ENCODE measurements around the gene TRIM47. TPM values are rescaled to one million over a fixed set of nuclear protein-coding genes. Genes with fewer than 3 reads are reported as not detected.
A peak's percentile ranks its signal among the peaks of the same experiment; 100 is the strongest.

Gene TRIM47
- total and polyA plus RNA-seq, 2 of the 13 experiments (the other 11 are each of a cell fraction or from before 2014, with no cell fraction given): 33.5 to 82.0 TPM

DNA sequence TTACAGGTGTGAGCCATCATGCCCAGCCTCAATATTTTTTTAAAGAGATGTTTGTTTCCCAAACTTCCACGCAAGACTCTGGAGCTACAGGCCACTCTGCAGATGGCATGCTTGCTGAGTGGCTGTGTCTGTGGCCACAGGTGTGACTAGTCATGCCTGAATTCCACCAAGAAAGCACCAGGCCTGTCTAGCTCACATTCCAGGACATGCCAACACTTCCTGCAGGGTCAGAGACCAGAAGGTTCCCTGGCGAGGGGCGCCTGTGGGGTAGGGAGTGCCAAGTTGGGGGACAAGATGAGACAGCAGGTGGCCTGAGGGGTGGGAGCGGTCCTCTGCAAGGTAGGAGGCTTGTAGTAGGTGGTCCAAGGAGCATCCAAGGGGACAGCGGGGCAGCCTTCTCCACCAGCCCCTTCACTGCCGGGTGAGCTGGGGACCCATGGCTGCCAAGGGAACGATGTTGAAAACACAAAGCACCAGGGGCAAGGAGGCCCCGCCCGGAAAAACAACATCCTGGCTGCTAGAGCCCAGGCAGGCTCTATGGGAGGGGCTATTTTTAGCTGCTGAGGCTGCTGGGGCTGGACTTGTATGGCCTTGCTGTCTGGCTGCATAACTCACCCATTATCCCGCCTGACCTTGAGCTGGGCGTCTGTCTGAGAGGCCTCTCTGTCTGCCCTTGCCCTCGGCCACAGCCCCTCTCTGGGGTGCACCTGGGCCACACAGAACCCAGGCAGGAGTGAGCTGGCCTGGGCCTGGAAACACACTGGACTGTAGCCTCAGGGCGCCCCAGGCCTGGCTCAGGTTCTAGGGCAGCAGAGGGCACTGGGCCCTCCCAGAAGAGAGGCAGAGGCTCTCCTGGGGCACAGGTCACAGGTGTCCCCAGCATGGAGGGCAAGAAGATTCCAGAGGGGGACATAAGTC, 5.7 kb downstream of the TRIM47 start (continued):
- TF ChIP-seq KLF16 (CRISPR knock-in tag; IDR thresholded peaks at IDR 0.05) (peak; percentile 24 to 89; a peak in 2 of 4 replicates), ZNF335 (CRISPR knock-in tag; IDR thresholded peaks at IDR 0.05) (peak; percentile 91), DNMT1 (CRISPR knock-in tag; IDR thresholded peaks at IDR 0.05) (0 out of 2 replicates have a peak, but pooled peaks have one; percentile 22), ZNF780A (CRISPR knock-in tag; IDR thresholded peaks at IDR 0.05) (no peak), SRY (CRISPR knock-in tag; IDR thresholded peaks at IDR 0.05) (peak; percentile 51; the same call in 1 of the 2 replicates), SAP130 (CRISPR knock-in tag; IDR thresholded peaks at IDR 0.05; ENCODE audit: low read depth) (peak; percentile 96), ZNF567 (CRISPR knock-in tag; IDR thresholded peaks at IDR 0.05; ENCODE audit: borderline replicate concordance) (peak; percentile 85), CHCHD3 (CRISPR knock-in tag; IDR thresholded peaks at IDR 0.05) (no peak), ZNF772 (CRISPR knock-in tag; IDR thresholded peaks at IDR 0.05) (peak; percentile 99), MEF2D (CRISPR knock-in tag; IDR thresholded peaks at IDR 0.05) (peak; percentile 100), ZNF883 (CRISPR knock-in tag; IDR thresholded peaks at IDR 0.05; ENCODE audit: not compliant biosample characterization) (peak; percentile 40), IRF2 (CRISPR knock-in tag; IDR thresholded peaks at IDR 0.05) (peak; percentile 91), EP300 (IDR thresholded peaks at IDR 0.05; ENCODE audit: low read depth in 2 of 2, low read length in 2 of 2) (peak; percentile 81 to 87; a peak in 3 of 4 replicates), EP300 (CRISPR knock-in tag; IDR thresholded peaks at IDR 0.05; ENCODE audit: borderline replicate concordance) (peak; percentile 82), RXRB (CRISPR knock-in tag; IDR thresholded peaks at IDR 0.05; ENCODE audit: borderline replicate concordance) (peak; percentile 98), HDAC2 (CRISPR knock-in tag; IDR thresholded peaks at IDR 0.05) (peak; percentile 99), HMG20B (CRISPR knock-in tag; conservative IDR thresholded peaks at IDR 0.05) (peak; percentile 39; the same call in 1 of the 2 replicates), ZNF350 (CRISPR knock-in tag; IDR thresholded peaks at IDR 0.05; ENCODE audit: borderline replicate concordance, low read depth) (peak; percentile 99), TOE1 (CRISPR knock-in tag; IDR thresholded peaks at IDR 0.05) (no peak), ZNF441 (CRISPR knock-in tag; IDR thresholded peaks at IDR 0.05; ENCODE audit: borderline replicate concordance) (peak; percentile 74), NCOA2 (CRISPR knock-in tag; IDR thresholded peaks at IDR 0.05) (peak; percentile 91), FOXK2 (IDR thresholded peaks at IDR 0.05) (peak; percentile 88)
- TF ChIP-seq, protein P1, sequence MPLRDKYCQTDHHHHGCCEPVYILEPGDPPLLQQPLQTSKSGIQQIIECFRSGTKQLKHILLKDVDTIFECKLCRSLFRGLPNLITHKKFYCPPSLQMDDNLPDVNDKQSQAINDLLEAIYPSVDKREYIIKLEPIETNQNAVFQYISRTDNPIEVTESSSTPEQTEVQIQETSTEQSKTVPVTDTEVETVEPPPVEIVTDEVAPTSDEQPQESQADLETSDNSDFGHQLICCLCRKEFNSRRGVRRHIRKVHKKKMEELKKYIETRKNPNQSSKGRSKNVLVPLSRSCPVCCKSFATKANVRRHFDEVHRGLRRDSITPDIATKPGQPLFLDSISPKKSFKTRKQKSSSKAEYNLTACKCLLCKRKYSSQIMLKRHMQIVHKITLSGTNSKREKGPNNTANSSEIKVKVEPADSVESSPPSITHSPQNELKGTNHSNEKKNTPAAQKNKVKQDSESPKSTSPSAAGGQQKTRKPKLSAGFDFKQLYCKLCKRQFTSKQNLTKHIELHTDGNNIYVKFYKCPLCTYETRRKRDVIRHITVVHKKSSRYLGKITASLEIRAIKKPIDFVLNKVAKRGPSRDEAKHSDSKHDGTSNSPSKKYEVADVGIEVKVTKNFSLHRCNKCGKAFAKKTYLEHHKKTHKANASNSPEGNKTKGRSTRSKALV (CRISPR knock-in tag; IDR thresholded peaks at IDR 0.05): peak; percentile 77; the same call in 1 of the 2 replicates
- TF ChIP-seq, protein P2, sequence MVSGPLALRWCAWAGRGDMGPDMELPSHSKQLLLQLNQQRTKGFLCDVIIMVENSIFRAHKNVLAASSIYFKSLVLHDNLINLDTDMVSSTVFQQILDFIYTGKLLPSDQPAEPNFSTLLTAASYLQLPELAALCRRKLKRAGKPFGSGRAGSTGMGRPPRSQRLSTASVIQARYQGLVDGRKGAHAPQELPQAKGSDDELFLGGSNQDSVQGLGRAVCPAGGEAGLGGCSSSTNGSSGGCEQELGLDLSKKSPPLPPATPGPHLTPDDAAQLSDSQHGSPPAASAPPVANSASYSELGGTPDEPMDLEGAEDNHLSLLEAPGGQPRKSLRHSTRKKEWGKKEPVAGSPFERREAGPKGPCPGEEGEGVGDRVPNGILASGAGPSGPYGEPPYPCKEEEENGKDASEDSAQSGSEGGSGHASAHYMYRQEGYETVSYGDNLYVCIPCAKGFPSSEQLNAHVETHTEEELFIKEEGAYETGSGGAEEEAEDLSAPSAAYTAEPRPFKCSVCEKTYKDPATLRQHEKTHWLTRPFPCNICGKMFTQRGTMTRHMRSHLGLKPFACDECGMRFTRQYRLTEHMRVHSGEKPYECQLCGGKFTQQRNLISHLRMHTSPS (CRISPR knock-in tag; IDR thresholded peaks at IDR 0.05; ENCODE audit: low read depth): peak; percentile 97
- TF ChIP-seq, protein P3, sequence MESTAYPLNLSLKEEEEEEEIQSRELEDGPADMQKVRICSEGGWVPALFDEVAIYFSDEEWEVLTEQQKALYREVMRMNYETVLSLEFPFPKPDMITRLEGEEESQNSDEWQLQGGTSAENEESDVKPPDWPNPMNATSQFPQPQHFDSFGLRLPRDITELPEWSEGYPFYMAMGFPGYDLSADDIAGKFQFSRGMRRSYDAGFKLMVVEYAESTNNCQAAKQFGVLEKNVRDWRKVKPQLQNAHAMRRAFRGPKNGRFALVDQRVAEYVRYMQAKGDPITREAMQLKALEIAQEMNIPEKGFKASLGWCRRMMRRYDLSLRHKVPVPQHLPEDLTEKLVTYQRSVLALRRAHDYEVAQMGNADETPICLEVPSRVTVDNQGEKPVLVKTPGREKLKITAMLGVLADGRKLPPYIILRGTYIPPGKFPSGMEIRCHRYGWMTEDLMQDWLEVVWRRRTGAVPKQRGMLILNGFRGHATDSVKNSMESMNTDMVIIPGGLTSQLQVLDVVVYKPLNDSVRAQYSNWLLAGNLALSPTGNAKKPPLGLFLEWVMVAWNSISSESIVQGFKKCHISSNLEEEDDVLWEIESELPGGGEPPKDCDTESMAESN (CRISPR knock-in tag; conservative IDR thresholded peaks at IDR 0.05): peak; percentile 79; the same call in 1 of the 2 replicates

Measured in HepG2 (cell line).